Measurements from ENCODE around the gene PDIA6. TPM values are rescaled to one million over a fixed set of nuclear protein-coding genes. Genes with fewer than 3 reads are reported as not detected.

Gene PDIA6
- total RNA-seq, 6 experiments from 2014 or later: 336 to 356 (median 351) TPM

DNA sequence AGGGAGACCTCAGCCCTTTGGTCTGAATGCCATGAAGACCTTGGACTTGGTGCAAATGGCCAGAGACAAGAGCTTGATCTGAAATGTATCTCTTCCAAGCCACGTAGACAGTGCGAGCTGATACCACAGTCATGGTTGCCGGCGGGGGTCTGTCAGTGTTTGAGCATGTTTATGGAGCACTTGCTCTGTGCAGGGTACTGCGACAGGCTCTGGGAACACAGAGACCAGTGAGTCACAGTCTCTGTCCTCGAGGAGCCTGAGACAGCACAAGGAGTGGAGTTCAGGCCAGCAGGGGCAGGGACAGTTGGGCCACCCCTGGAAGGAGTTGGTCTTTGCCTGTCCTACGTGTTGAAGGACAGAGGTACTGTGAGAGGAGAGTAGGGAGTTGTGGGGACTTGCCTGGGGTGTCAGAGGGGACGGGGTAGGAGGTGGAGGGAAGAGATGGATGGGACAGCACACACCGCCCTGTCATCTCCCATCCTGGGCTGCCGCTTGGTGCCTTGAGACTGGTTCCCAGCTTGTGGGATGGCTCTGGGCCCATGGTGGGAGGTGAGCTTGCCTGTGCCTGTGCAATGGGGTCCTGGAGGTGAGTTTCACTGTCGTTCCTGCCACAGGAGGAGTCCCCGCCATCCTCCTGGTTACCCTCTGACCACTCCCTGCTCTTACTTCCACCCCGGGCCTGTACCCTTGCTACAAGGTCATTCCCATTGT, 51.6 kb downstream of the PDIA6 start:
- no peaks in the 10 kb centered on the region for H3K36me3 Mint-ChIP-seq (ENCODE audit: low read depth)
- no peak overlapping the region for H3K4me3 Mint-ChIP-seq
- no peaks in the 10 kb centered on the region; the same call in 1 of the 2 replicates for H3K4me1 Mint-ChIP-seq (ENCODE audit: low read depth)
- peaks cover 39% of the 10 kb centered on the region for H3K27me3 Mint-ChIP-seq (ENCODE audit: insufficient read depth)
- TF ChIP-seq, protein P1, sequence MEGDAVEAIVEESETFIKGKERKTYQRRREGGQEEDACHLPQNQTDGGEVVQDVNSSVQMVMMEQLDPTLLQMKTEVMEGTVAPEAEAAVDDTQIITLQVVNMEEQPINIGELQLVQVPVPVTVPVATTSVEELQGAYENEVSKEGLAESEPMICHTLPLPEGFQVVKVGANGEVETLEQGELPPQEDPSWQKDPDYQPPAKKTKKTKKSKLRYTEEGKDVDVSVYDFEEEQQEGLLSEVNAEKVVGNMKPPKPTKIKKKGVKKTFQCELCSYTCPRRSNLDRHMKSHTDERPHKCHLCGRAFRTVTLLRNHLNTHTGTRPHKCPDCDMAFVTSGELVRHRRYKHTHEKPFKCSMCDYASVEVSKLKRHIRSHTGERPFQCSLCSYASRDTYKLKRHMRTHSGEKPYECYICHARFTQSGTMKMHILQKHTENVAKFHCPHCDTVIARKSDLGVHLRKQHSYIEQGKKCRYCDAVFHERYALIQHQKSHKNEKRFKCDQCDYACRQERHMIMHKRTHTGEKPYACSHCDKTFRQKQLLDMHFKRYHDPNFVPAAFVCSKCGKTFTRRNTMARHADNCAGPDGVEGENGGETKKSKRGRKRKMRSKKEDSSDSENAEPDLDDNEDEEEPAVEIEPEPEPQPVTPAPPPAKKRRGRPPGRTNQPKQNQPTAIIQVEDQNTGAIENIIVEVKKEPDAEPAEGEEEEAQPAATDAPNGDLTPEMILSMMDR (IDR thresholded peaks at IDR 0.05): no peak
- no peaks in the 10 kb centered on the region for H3K9me3 Mint-ChIP-seq
- no peak for DNase-seq
- H3K27ac Mint-ChIP-seq: no peak overlapping the region

DNA sequence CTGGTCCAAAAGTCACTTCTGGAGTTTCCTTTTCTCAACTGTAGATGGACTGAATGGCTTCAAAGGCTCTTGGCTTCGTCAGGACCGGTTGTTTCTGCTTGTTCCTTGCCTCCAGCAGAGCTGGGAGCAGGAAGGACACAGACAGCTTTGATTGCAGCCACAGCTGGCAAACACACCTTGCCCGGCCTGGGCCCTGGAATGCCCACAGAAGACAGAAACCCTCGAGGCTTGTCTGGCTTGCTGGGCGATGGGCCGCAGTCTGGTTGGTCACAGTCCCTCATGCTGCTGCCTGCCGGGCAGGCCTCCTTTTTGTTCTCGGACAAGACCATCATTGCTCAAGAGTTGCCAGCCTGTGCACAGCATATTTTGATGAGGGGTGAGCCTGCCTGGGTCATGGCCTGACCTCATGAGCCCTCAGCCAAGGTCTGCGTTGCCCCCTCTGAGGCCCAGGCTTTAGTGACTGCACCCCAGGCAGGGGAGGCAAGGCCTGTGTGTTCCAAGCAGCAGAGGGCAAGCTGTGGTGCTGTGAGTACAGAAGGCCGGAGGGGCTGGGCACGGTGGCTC, 53.4 kb downstream of the PDIA6 start:
- Mint-ChIP-seq H3K27me3 (ENCODE audit: insufficient read depth) (peaks cover 26% of the 10 kb centered on the region), H3K4me3 (no peak overlapping the region), H3K27ac (no peak overlapping the region), H3K9me3 (no peaks in the 10 kb centered on the region), H3K36me3 (ENCODE audit: low read depth) (no peaks in the 10 kb centered on the region), H3K4me1 (ENCODE audit: low read depth) (no peaks in the 10 kb centered on the region; the same call in 1 of the 2 replicates)
- TF ChIP-seq, protein P1 (IDR thresholded peaks at IDR 0.05): no peak
- no peak for DNase-seq

DNA sequence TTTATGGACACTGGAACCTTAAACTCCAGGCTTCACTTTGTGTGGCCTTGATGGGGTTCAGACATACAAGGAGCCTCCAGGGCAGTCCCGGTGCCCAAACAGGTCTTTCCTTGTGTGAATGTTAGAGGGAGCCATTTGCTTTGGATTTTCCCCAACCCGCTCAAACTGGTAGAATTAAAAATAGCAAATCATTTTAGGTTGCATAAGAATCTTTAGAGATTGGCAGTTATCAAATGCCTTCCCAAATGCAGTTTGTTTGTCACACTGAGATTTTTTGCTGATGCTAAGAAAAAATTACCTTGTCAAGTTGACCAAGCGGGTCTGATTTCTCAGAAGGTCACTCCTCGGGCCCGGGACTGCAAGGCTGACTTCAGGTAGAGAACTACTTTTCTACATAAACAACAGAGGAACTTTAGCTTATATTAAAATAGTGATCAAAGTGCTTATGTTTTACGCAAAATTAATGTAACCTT, 54.7 kb downstream of the PDIA6 start:
- no peaks in the 10 kb centered on the region for H3K36me3 Mint-ChIP-seq (ENCODE audit: low read depth)
- H3K9me3 Mint-ChIP-seq: no peaks in the 10 kb centered on the region
- H3K4me3 Mint-ChIP-seq: no peak overlapping the region
- TF ChIP-seq, protein P1 (IDR thresholded peaks at IDR 0.05): no peak
- peaks cover 27% of the 10 kb centered on the region for H3K27me3 Mint-ChIP-seq (ENCODE audit: insufficient read depth)
- no peaks in the 10 kb centered on the region; the same call in 1 of the 2 replicates for H3K4me1 Mint-ChIP-seq (ENCODE audit: low read depth)
- no peak for DNase-seq
- H3K27ac Mint-ChIP-seq: no peak overlapping the region

DNA sequence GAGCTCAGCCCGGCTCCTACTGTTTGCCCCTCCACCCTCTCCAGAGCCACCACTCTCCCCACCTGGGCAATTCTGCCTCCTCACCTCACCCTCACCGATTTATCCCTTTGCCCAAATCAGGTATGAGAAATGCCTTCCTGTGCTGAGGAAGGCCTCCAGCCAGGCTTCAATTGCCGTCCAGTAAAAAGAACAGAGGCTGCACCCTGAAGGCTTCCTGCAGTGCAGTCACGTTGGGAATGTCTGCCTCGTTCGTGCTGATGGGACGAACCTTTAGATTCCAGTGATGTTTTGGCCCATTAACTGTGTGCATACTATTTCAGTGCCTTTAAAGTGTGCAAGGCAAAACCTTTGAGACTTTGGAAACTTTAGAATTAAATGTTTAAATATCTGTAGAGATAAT, 57.0 kb downstream of the PDIA6 start:
- no peaks in the 10 kb centered on the region for H3K4me1 Mint-ChIP-seq (ENCODE audit: low read depth)
- no peaks in the 10 kb centered on the region for H3K9me3 Mint-ChIP-seq
- H3K27ac Mint-ChIP-seq: no peak overlapping the region
- DNase-seq: no peak
- TF ChIP-seq, protein P1 (IDR thresholded peaks at IDR 0.05): no peak
- H3K27me3 Mint-ChIP-seq (ENCODE audit: insufficient read depth): peaks cover 33% of the 10 kb centered on the region
- H3K4me3 Mint-ChIP-seq: no peak overlapping the region
- no peaks in the 10 kb centered on the region for H3K36me3 Mint-ChIP-seq (ENCODE audit: low read depth)

DNA sequence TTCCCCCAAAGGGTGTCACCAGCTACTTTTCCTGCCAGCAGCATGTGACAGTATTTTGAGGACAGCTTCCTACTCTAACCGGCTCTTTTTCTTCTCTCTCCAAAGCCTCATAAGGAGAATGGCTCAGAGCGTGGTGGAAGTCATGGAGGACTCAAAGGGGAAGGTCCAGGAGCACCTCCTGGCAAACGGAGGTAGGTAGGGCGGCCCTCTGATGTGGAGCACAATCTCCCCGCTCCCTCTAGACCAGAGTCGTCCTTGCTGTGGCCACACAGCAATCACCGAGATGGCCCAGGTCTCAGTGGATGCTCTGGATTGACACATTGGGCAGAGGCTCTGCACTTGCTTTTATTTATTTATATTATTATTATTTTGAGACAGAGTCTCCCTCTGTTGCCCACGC, 58.7 kb downstream of the PDIA6 start:
- Mint-ChIP-seq H3K27me3 (ENCODE audit: insufficient read depth) (peaks cover 41% of the 10 kb centered on the region), H3K36me3 (ENCODE audit: low read depth) (no peaks in the 10 kb centered on the region), H3K4me1 (ENCODE audit: low read depth) (no peaks in the 10 kb centered on the region), H3K27ac (no peak overlapping the region), H3K4me3 (no peak overlapping the region), H3K9me3 (no peaks in the 10 kb centered on the region)
- no peak for DNase-seq
- TF ChIP-seq, protein P1 (IDR thresholded peaks at IDR 0.05): no peak
